Tibial nerve (tissue), 3 donors: ENCODE measurements around the gene GABBR2.

Source experiments
- POLR2A ChIP-seq, 2 donors: fragments of 450-650 bp; IDR thresholded peaks; one replicate each; pipeline ENCODE4 v1.6.1; 2017; ENCODE audit warnings: antibody characterized with exemption in 2 of 2, mild to moderate bottlenecking in 2 of 2, moderate library complexity in 2 of 2
- TF ChIP-seq, protein P1 (sequence below), 5 experiments: fragments of 200-600 bp in 3 of 5; fragments of 450-650 bp in 2 of 5; sonication (generic) in 3 of 5; IDR thresholded peaks; one replicate each; pipeline ENCODE4 v1.5.1; 2016 to 2019; ENCODE audit warnings: antibody characterized with exemption in 5 of 5, mild to moderate bottlenecking in 3 of 5, moderate library complexity in 2 of 5

DNA sequence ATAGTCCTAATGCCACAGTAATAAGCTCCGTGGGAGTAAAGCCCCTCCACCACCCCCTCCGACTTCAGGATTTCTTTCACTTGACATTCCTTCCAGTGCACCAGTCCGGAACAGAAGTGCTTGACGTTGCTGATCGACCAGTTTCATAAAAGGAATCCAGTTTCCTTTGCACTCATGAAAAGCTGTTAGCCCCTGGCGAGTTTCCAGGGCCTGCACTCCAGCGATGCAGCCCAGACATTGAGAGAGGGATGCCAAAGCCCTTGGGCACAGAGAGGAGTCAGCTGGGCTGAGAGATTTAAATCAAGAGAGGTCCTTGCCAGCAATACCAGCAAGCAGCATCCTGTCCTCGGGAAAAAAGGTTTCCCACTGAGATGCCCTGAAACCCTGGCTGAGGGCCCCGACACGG, 170.1 kb downstream of the GABBR2 start:
- TF ChIP-seq, protein P1, sequence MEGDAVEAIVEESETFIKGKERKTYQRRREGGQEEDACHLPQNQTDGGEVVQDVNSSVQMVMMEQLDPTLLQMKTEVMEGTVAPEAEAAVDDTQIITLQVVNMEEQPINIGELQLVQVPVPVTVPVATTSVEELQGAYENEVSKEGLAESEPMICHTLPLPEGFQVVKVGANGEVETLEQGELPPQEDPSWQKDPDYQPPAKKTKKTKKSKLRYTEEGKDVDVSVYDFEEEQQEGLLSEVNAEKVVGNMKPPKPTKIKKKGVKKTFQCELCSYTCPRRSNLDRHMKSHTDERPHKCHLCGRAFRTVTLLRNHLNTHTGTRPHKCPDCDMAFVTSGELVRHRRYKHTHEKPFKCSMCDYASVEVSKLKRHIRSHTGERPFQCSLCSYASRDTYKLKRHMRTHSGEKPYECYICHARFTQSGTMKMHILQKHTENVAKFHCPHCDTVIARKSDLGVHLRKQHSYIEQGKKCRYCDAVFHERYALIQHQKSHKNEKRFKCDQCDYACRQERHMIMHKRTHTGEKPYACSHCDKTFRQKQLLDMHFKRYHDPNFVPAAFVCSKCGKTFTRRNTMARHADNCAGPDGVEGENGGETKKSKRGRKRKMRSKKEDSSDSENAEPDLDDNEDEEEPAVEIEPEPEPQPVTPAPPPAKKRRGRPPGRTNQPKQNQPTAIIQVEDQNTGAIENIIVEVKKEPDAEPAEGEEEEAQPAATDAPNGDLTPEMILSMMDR (IDR thresholded peaks at IDR 0.05) = no peak
- TF ChIP-seq POLR2A (IDR thresholded peaks at IDR 0.05) = no peak
